Measurements from ENCODE around the gene HTR3D.

The HTR3D gene

GRCh38 chr3:184029443-184029842 is 2.1 kb upstream of the HTR3D start:
- TF ChIP-seq TAF1 (IDR thresholded peaks at IDR 0.05; ENCODE audit: borderline replicate concordance, insufficient read depth, low read length): no peak
- no peak for TF ChIP-seq SIN3A (IDR thresholded peaks at IDR 0.05; ENCODE audit: borderline replicate concordance, insufficient read depth, low read length)
- TF ChIP-seq, protein P1, sequence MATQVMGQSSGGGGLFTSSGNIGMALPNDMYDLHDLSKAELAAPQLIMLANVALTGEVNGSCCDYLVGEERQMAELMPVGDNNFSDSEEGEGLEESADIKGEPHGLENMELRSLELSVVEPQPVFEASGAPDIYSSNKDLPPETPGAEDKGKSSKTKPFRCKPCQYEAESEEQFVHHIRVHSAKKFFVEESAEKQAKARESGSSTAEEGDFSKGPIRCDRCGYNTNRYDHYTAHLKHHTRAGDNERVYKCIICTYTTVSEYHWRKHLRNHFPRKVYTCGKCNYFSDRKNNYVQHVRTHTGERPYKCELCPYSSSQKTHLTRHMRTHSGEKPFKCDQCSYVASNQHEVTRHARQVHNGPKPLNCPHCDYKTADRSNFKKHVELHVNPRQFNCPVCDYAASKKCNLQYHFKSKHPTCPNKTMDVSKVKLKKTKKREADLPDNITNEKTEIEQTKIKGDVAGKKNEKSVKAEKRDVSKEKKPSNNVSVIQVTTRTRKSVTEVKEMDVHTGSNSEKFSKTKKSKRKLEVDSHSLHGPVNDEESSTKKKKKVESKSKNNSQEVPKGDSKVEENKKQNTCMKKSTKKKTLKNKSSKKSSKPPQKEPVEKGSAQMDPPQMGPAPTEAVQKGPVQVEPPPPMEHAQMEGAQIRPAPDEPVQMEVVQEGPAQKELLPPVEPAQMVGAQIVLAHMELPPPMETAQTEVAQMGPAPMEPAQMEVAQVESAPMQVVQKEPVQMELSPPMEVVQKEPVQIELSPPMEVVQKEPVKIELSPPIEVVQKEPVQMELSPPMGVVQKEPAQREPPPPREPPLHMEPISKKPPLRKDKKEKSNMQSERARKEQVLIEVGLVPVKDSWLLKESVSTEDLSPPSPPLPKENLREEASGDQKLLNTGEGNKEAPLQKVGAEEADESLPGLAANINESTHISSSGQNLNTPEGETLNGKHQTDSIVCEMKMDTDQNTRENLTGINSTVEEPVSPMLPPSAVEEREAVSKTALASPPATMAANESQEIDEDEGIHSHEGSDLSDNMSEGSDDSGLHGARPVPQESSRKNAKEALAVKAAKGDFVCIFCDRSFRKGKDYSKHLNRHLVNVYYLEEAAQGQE (IDR thresholded peaks at IDR 0.05; ENCODE audit: insufficient read depth in 1 of 2, low read depth in 2 of 2, low read length in 2 of 2): no peak
- no peak for TF ChIP-seq POLR2AphosphoS5 (IDR thresholded peaks at IDR 0.05; ENCODE audit: low read depth, low read length)
- no peak for TF ChIP-seq FOXP2 (optimal IDR thresholded peaks at IDR 0.05; ENCODE audit: borderline replicate concordance, extremely low read depth, extremely low read length, insufficient read depth)

- no peak for TF ChIP-seq TAF1 (IDR thresholded peaks at IDR 0.05; ENCODE audit: borderline replicate concordance, insufficient read depth, low read length)
- no peak for TF ChIP-seq SIN3A (IDR thresholded peaks at IDR 0.05; ENCODE audit: borderline replicate concordance, insufficient read depth, low read length)
- TF ChIP-seq FOXP2 (optimal IDR thresholded peaks at IDR 0.05; ENCODE audit: borderline replicate concordance, extremely low read depth, extremely low read length, insufficient read depth): no peak
- TF ChIP-seq, protein P1 (IDR thresholded peaks at IDR 0.05; ENCODE audit: insufficient read depth in 1 of 2, low read depth in 2 of 2, low read length in 2 of 2): no peak
- no peak for TF ChIP-seq POLR2AphosphoS5 (IDR thresholded peaks at IDR 0.05; ENCODE audit: low read depth, low read length)
Measured at GRCh38 chr3:184030536-184030935, 1.0 kb upstream of the HTR3D start.

- TF ChIP-seq FOXP2 (optimal IDR thresholded peaks at IDR 0.05; ENCODE audit: borderline replicate concordance, extremely low read depth, extremely low read length, insufficient read depth) (no peak), SIN3A (IDR thresholded peaks at IDR 0.05; ENCODE audit: borderline replicate concordance, insufficient read depth, low read length) (no peak), POLR2AphosphoS5 (IDR thresholded peaks at IDR 0.05; ENCODE audit: low read depth, low read length) (no peak), TAF1 (IDR thresholded peaks at IDR 0.05; ENCODE audit: borderline replicate concordance, insufficient read depth, low read length) (no peak)
- TF ChIP-seq, protein P1 (IDR thresholded peaks at IDR 0.05; ENCODE audit: insufficient read depth in 1 of 2, low read depth in 2 of 2, low read length in 2 of 2): no peak
Measured at GRCh38 chr3:184037816-184038215, 6.3 kb downstream of the HTR3D start.

- TF ChIP-seq FOXP2 (optimal IDR thresholded peaks at IDR 0.05; ENCODE audit: borderline replicate concordance, extremely low read depth, extremely low read length, insufficient read depth): no peak
- TF ChIP-seq SIN3A (IDR thresholded peaks at IDR 0.05; ENCODE audit: borderline replicate concordance, insufficient read depth, low read length): no peak
- TF ChIP-seq TAF1 (IDR thresholded peaks at IDR 0.05; ENCODE audit: borderline replicate concordance, insufficient read depth, low read length): no peak
Measured at GRCh38 chr3:184039414-184039813, 7.9 kb downstream of the HTR3D start.

DNA sequence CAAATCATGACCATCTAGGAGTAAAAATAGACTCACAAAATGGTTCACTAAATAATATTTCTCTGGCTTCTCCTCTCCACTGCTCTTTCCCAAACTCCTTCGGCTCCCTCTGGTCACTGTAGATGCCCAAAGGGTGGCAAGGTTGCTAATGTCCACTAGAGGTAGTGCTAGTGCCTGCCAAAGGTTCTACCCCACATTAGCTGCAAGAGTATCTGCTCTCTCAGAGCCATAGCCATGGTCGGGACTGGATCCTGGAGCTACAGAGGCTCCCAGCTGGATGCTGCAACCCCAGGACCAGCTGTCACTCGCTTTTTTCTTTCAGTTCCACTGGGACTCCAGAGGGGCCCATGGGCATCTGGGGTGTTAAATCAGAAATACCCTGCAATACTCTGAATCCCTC is 8.5 kb downstream of the HTR3D start:
- TF ChIP-seq TAF1 (IDR thresholded peaks at IDR 0.05; ENCODE audit: borderline replicate concordance, insufficient read depth, low read length): no peak
- TF ChIP-seq POLR2AphosphoS5 (IDR thresholded peaks at IDR 0.05; ENCODE audit: low read depth, low read length): no peak
- no peak for TF ChIP-seq SIN3A (IDR thresholded peaks at IDR 0.05; ENCODE audit: borderline replicate concordance, insufficient read depth, low read length)
- no peak for TF ChIP-seq FOXP2 (optimal IDR thresholded peaks at IDR 0.05; ENCODE audit: borderline replicate concordance, extremely low read depth, extremely low read length, insufficient read depth)
- TF ChIP-seq, protein P1 (IDR thresholded peaks at IDR 0.05; ENCODE audit: insufficient read depth in 1 of 2, low read depth in 2 of 2, low read length in 2 of 2): no peak
